GM21737 (cell line): ENCODE results near the gene CREG1.
"Not testable (repeated sequence)": the region's sequence is repeated elsewhere in the genome, so short reads cannot be mapped to it uniquely, and the experiment has no call there.

ENCODE experiments used
- ATAC-seq: cut with Tn5 transposase; IDR thresholded peaks from one replicate; pipeline ENCODE4 v1.9.1; 2021; ENCODE audit warnings: mild to moderate bottlenecking, moderate library complexity; ENCODE audit not compliant: unreplicated experiment

Gene CREG1

GRCh38 chr1:167564612-167565270 is 11.2 kb upstream of the CREG1 start:
- no peak for ATAC-seq

GRCh38 chr1:167563579-167564246 is 10.2 kb upstream of the CREG1 start:
- no peak for ATAC-seq

- ATAC-seq: no peak
Observed at GRCh38 chr1:167562702-167563101, 9.1 kb upstream of the CREG1 start.

GRCh38 chr1:167561753-167562152 is 8.2 kb upstream of the CREG1 start:
- ATAC-seq: no peak

GRCh38 chr1:167555971-167556714 is 2.6 kb upstream of the CREG1 start:
- ATAC-seq: no peak

- ATAC-seq: not testable (repeated sequence)
Observed at GRCh38 chr1:167555072-167555471, 1.5 kb upstream of the CREG1 start.

- ATAC-seq: peak; percentile 7
Observed at GRCh38 chr1:167554028-167554779, 642 bp upstream of the CREG1 start.

- no peak for ATAC-seq
Observed at GRCh38 chr1:167551362-167551761, 2.2 kb downstream of the CREG1 start.

- ATAC-seq: no peak
Observed at GRCh38 chr1:167548059-167548932, 5.3 kb downstream of the CREG1 start.

GRCh38 chr1:167546935-167547334 is 6.6 kb downstream of the CREG1 start:
- ATAC-seq: no peak

- no peak for ATAC-seq
Observed at GRCh38 chr1:167545349-167545748, 8.2 kb downstream of the CREG1 start.

GRCh38 chr1:167544447-167545093 is 9.0 kb downstream of the CREG1 start:
- no peak for ATAC-seq

- no peak for ATAC-seq
Observed at GRCh38 chr1:167543199-167543990, 10.2 kb downstream of the CREG1 start.

- no peak for ATAC-seq
Observed at GRCh38 chr1:167542109-167543032, 11.2 kb downstream of the CREG1 start.

GRCh38 chr1:167541610-167542009 is 12.0 kb downstream of the CREG1 start:
- no peak for ATAC-seq

GRCh38 chr1:167541003-167541402 is 12.6 kb downstream of the CREG1 start:
- ATAC-seq: no peak

GRCh38 chr1:167538657-167539056 is 14.9 kb downstream of the CREG1 start:
- ATAC-seq: no peak

GRCh38 chr1:167533851-167534300 is 19.7 kb downstream of the CREG1 start:
- ATAC-seq: peak; percentile 57
